ENCODE data around the gene RBMX.

The RBMX gene

DNA sequence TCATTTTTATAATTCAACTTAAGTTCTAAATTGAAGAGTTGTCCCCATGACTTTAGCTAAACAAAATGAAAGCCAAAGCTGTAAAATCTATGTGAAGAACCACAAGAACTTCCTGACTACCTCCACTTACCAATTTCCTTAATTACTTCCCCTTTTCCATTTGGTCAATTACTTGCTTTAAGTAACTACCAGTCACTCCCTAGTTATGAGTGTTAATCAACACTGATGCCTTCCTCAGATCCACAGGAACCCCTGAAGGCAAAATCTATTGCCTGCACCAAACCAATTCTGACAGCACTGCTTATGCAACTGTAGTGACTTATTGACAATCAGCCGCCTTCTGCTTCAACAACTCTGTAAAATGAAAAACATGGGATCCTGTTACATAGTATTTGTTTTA lies 10.5 kb downstream of the RBMX start:
- TF ChIP-seq, protein P1, sequence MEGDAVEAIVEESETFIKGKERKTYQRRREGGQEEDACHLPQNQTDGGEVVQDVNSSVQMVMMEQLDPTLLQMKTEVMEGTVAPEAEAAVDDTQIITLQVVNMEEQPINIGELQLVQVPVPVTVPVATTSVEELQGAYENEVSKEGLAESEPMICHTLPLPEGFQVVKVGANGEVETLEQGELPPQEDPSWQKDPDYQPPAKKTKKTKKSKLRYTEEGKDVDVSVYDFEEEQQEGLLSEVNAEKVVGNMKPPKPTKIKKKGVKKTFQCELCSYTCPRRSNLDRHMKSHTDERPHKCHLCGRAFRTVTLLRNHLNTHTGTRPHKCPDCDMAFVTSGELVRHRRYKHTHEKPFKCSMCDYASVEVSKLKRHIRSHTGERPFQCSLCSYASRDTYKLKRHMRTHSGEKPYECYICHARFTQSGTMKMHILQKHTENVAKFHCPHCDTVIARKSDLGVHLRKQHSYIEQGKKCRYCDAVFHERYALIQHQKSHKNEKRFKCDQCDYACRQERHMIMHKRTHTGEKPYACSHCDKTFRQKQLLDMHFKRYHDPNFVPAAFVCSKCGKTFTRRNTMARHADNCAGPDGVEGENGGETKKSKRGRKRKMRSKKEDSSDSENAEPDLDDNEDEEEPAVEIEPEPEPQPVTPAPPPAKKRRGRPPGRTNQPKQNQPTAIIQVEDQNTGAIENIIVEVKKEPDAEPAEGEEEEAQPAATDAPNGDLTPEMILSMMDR (IDR thresholded peaks at IDR 0.05; ENCODE audit: borderline replicate concordance, insufficient read depth, low read depth, low read length), result no peak
- H3K4me3 ChIP-seq (ENCODE audit: low read depth, low read length), result no peak overlapping the region

DNA sequence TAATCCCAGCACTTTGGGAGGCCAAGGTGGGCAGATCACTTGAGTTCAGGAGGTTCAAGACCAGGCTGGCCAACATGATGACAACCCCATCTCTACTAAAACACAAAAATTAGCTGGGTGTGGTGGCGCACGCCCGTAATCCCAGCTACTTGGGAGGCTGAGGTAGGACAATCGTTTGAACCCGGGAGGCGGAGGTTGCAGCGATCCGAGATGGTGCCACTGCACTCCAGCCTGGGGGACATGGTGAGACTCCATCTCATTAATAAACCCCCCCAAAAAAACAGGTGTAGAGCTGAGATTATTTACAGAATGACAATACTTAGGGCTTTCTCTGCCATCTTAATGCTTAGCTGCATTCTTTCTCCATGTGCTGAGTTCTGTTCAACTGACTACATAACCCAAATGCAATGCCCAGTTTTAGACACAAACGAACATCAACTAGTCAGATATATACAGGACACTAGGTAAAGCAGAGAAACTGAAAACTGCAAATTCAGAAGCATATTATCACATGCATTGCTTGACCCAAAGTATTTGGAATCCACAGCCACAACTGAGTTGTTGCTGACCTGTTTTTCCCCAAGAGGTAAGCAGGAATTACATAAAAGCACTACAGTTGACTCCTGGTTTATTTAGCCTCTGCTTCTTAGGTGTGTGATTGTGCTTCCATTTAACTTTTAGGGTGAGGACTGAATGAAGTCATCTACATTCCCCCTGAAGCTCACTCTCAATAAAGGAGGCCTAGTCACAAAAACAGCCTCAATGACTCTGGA lies 12.1 kb downstream of the RBMX start:
- TF ChIP-seq, protein P1 (IDR thresholded peaks at IDR 0.05; ENCODE audit: borderline replicate concordance, insufficient read depth, low read depth, low read length), result no peak

DNA sequence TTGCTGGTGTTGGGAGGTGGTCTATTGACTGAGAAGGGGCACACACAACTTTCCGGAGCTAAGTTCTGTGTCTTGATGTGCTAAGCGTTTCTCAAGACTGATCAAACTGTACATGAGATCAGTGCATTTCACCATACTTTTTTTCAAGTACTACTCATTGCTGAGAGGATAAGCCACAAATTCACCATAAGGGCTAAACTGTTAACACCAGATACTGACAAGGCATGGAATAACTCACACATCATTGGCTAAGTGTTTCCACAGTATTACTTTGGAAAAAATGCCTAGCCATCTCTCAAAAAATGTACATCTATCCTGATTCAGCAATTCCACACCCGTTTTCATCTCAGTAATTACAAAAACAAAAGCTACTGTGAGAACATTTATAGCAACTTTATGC lies 13.0 kb downstream of the RBMX start:
- TF ChIP-seq, protein P1 (IDR thresholded peaks at IDR 0.05; ENCODE audit: borderline replicate concordance, insufficient read depth, low read depth, low read length), result no peak
- H3K4me3 ChIP-seq (ENCODE audit: low read depth, low read length), result no peak overlapping the region

More for the DNA sequence above, 12.1 kb downstream of the RBMX start:
- H3K4me3 ChIP-seq (ENCODE audit: low read depth, low read length), result no peak overlapping the region

DNA sequence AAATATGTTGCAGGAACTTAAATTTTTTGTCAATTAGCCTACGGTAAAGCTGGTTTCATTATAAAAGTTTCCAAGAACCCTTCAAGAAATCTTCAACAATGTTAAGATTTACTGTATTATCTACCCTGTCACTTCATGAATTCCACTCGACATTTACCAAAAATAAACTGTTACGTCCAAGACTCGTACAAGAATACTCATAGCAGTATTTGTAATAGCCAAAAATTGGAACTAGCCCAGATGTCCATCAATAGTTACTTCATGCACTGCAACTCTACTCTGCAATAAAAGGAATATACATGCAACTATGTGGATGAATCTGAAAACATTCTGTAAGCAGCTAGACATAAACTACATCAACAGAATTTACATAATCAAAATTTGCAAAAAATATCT lies 13.4 kb downstream of the RBMX start:
- no peak overlapping the region for H3K4me3 ChIP-seq (ENCODE audit: low read depth, low read length)

DNA sequence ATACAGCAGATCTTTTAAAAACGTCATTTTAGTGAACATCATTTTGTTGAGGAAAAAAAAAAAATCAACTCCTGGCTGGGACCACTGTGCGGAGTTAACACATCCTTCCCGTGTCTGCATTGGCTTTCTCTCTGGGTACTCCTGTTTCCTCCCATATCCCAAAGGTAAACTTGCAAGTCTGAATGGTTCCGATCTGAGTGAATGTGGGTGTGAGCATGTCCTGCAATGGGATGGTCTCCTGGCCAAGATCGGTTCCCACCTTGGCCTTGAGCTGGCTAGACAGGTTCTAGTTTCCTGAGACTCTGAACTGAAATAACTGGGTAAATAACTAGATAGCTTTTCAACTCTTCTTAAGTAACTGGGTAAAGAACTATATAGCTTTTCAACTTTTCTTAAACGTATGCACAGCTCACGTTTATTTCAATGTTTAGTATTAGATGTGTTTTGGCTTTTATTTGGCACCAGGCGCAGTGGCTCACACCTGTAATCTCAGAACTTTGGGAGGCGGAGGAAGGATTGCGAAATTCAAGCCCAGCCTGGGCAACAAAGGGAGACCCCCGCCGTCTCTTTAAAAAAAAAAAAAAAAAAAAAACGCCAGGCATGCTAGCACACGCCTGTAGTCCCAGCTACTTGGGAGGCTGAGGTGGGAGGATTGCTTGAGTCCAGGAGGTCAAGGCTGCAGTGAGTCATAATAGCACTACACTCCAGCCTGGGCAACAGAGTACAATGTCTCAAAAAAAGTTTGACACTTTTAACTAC lies 14.0 kb downstream of the RBMX start:
- TF ChIP-seq, protein P1 (IDR thresholded peaks at IDR 0.05; ENCODE audit: borderline replicate concordance, insufficient read depth, low read depth, low read length), result no peak
- no peak overlapping the region for H3K4me3 ChIP-seq (ENCODE audit: low read depth, low read length)

More for the DNA sequence above, 13.4 kb downstream of the RBMX start:
- TF ChIP-seq, protein P1 (IDR thresholded peaks at IDR 0.05; ENCODE audit: borderline replicate concordance, insufficient read depth, low read depth, low read length), result no peak

DNA sequence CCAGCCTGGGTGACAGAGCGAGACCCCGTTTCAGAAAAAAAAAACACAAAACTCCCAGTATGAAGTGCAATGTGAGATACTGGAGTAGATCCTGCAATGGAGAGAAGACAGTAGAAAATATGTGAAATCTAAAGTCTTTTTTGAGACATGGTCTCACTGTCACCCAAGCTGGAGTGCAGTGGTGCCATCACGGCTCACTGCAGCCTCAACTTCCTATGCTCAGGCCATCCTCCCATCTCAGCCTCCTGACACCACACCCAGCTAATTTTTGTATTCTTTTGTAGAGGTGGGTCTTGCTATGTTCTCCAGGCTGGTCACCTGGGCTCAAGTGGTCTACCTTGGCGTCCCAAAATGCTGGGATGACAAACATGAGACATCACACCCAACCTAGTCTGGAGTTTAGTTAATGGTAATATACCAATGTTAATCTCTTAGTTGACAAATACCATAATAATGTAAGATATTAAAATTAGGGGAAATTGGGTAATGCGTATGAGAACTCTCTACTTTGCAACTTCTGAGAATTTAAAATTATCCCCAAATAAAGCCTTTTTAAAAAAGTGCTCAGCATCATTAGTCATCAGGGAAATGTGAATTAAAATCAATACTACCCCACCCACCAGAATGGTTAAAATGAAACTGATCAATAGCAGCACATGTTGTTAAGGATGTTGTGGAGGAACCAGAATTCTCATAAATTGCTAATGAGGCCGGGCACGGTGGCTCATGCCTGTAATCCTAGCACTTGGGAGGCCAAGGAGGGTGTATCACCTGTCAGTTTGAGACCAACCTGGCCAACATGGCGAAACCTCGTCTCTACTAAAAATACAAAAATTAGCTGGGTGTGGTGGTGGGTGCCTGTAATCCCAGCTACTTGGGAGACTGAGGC lies 15.0 kb downstream of the RBMX start:
- no peak overlapping the region for H3K4me3 ChIP-seq (ENCODE audit: low read depth, low read length)
- TF ChIP-seq, protein P1 (IDR thresholded peaks at IDR 0.05; ENCODE audit: borderline replicate concordance, insufficient read depth, low read depth, low read length), result no peak
